SK-N-MC (cell line): ENCODE measurements around the gene KCNS1.

Source experiments
- EZH2 ChIP-seq: fragments of 200-600 bp; sonication (generic); IDR thresholded peaks from one replicate; pipeline ENCODE4 v1.6.1; 2017; ENCODE audit warnings: antibody characterized with exemption
- FOXP2 ChIP-seq: optimal IDR thresholded peaks from 2 replicates; pipeline ENCODE3; 2011; ENCODE audit warnings: mild to moderate bottlenecking, moderate library complexity; ENCODE audit not compliant: insufficient read depth; ENCODE audit errors: extremely low read length, control extremely low read depth
- POLR2AphosphoS5 ChIP-seq: IDR thresholded peaks from 2 replicates; pipeline ENCODE4 v1.6.1; 2012; ENCODE audit warnings: mild to moderate bottlenecking, low read depth, low read length, borderline replicate concordance

- no peak for TF ChIP-seq POLR2AphosphoS5
- no peak for TF ChIP-seq EZH2
- no peak for TF ChIP-seq FOXP2
These were observed 14.9 kb upstream of the KCNS1 start for GRCh38 chr20:45115829-45116228.
